ENCODE measurements around the gene TLCD4.
"Not testable (repeated sequence)": the region's sequence is repeated elsewhere in the genome, so short reads cannot be mapped to it uniquely, and the experiment has no call there.

Gene TLCD4

GRCh38 chr1:95145493-95145892, 28.3 kb downstream of the TLCD4 start:
- H3K4me3 ChIP-seq (ENCODE audit: low read depth, low read length), result no peak overlapping the region

DNA sequence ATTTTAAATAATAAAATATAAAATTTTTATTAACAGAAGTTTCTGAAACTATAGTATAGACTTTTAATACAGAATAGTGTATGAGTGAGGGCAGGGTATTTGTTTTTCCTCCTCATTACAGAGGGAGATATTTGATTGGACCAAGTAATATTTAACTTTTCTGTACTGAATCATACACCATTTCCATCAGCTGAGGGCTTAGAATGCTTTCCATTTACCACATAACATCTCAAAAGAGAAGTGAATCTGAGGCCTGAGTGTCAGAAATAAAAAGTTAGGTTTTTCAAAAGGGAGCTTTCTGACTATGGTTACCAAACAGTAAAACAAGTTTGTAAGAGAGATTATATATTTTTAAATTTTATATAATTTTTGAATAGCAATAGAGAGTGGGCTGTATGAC, 29.5 kb downstream of the TLCD4 start:
- H3K4me3 ChIP-seq (ENCODE audit: low read depth, low read length), result no peak overlapping the region

- H3K4me3 ChIP-seq (ENCODE audit: low read depth, low read length), result no peak overlapping the region
Measured at GRCh38 chr1:95154096-95154495, 36.9 kb downstream of the TLCD4 start.

DNA sequence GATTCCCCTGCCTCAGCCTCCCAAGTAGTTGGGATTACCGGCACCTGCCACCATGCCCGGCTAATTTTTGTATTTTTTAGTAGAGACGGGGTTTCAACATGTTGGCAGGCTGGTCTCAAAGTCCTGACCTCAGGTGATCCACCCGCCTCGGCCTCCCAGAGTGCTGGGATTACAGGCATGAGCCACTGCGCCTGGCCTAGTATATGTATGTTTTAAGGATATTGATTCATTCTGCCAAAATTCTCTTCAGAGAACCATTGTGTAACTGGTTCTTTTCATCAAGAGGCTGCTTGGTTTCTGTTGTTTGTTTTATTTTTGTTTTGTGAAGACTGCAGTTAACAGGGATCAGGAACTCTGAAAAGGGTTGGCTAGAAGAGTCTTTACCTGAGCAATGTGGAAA, 48.4 kb downstream of the TLCD4 start:
- not testable (repeated sequence) for H3K4me3 ChIP-seq (ENCODE audit: low read depth, low read length)
